CD4-positive, alpha-beta T cell (primary cell): ENCODE results near the gene CIAO2B. TPM values are rescaled to one million over a fixed set of nuclear protein-coding genes. Genes with fewer than 3 reads are reported as not detected.
"Not testable (repeated sequence)": the region's sequence is repeated elsewhere in the genome, so short reads cannot be mapped to it uniquely, and the experiment has no call there.

ENCODE experiments used
- ATAC-seq: fragments of 200-7000 bp; cut with Tn5 transposase; one replicate; pipeline ENCODE4 v1.10.0; 2022; ENCODE audit warnings: mild to moderate bottlenecking; ENCODE audit not compliant: poor library complexity
- CTCF ChIA-PET: fragments of 350-600 bp; sonication (Branson Sonifier 250); formaldehyde crosslinking; loops from one replicate; lab custom pipeline; 2021; ENCODE audit warnings: antibody characterized with exemption, inconsistent platforms; lab: Charles Lee
- POLR2A ChIA-PET: fragments of 350-600 bp; sonication (Branson Sonifier 250); formaldehyde crosslinking; loops from one replicate; lab custom pipeline; 2021; ENCODE audit warnings: antibody characterized with exemption, inconsistent platforms; lab: Charles Lee
- DNase-seq, 14 experiments: peaks; one replicate each; pipeline ENCODE4 v3.0.0-alpha.2; 2013 to 2020; ENCODE audit warnings: mixed read lengths in 2 of 14
- H3K27ac ChIP-seq, 2 donors: one replicate each; pipeline versions ENCODE4 v1.5.1 to v1.7.0; 2013; ENCODE audit warnings: low read length in 2 of 2, low read depth in 1 of 2, mild to moderate bottlenecking in 1 of 2
- H3K27me3 ChIP-seq, 2 experiments: 1 replicate in 1 of 2; 2 replicates in 1 of 2; pipeline versions ENCODE4 v1.6.1 to v1.7.0; 2013; ENCODE audit warnings: low read length in 2 of 2, control low read depth in 1 of 2, mild to moderate bottlenecking in 1 of 2, moderate library complexity in 1 of 2; ENCODE audit not compliant: insufficient read depth in 2 of 2, control insufficient read depth in 1 of 2
- H3K36me3 ChIP-seq: one replicate; pipeline ENCODE4 v1.6.1; 2013; ENCODE audit warnings: low read length, control low read depth; ENCODE audit not compliant: insufficient read depth
- H3K4me1 ChIP-seq: one replicate; pipeline ENCODE4 v1.6.1; 2013; ENCODE audit warnings: low read length, control low read depth; ENCODE audit not compliant: insufficient read depth
- H3K4me3 ChIP-seq: one replicate; pipeline ENCODE4 v1.5.1; 2013; ENCODE audit warnings: mild to moderate bottlenecking, low read length, moderate library complexity
- H3K9me3 ChIP-seq, 2 experiments: 1 replicate in 1 of 2; 2 replicates in 1 of 2; pipeline versions ENCODE4 v1.6.1 to v1.7.0; 2013; ENCODE audit warnings: low read length in 2 of 2, mild to moderate bottlenecking in 2 of 2, control low read depth in 1 of 2, moderate library complexity in 1 of 2; ENCODE audit not compliant: control insufficient read depth in 1 of 2, insufficient read depth in 1 of 2
- H3K27ac Mint-ChIP-seq: one replicate; pipeline ENCODE4 v1.8.0; 2020; ENCODE audit warnings: mixed read lengths
- H3K27me3 Mint-ChIP-seq: one replicate; pipeline ENCODE4 v1.8.0; 2021; ENCODE audit warnings: mixed read lengths
- H3K36me3 Mint-ChIP-seq: one replicate; pipeline ENCODE4 v1.8.0; 2021; ENCODE audit warnings: low read depth, mixed read lengths
- H3K4me1 Mint-ChIP-seq: one replicate; pipeline ENCODE4 v1.8.0; 2021; ENCODE audit warnings: low read depth, mixed read lengths
- H3K4me3 Mint-ChIP-seq: one replicate; pipeline ENCODE4 v1.8.0; 2020; ENCODE audit warnings: mild to moderate bottlenecking, mixed read lengths
- H3K9me3 Mint-ChIP-seq: one replicate; pipeline ENCODE4 v1.8.0; 2020; ENCODE audit warnings: mixed read lengths
- intact Hi-C, 2 experiments: fragments of 100-400 bp; cut with DNase I in 1 of 2; cut with micrococcal nuclease in 1 of 2; formaldehyde crosslinking; loops; one replicate each; pipeline versions ENCODE4 v1.15.1 to v1.9.0; 2023 to 2025; cut with DNase I, micrococcal nuclease
- total RNA-seq, 174 experiments: library from RNA in 2 of 174; stranded (reverse) in 2 of 174; gene quantifications; one replicate each; pipeline ENCODE4 v1.2.3 and lab custom pipeline; 2021 to 2026
- TF ChIP-seq, protein P1 (sequence below): fragments of 200-600 bp; IDR thresholded peaks from one replicate; pipeline ENCODE4 v1.8.0; 2022; ENCODE audit warnings: antibody characterized with exemption, mild to moderate bottlenecking

The CIAO2B gene
- total RNA-seq, 2 experiments from 2014 or later: 58.6 to 70.4 TPM

DNA sequence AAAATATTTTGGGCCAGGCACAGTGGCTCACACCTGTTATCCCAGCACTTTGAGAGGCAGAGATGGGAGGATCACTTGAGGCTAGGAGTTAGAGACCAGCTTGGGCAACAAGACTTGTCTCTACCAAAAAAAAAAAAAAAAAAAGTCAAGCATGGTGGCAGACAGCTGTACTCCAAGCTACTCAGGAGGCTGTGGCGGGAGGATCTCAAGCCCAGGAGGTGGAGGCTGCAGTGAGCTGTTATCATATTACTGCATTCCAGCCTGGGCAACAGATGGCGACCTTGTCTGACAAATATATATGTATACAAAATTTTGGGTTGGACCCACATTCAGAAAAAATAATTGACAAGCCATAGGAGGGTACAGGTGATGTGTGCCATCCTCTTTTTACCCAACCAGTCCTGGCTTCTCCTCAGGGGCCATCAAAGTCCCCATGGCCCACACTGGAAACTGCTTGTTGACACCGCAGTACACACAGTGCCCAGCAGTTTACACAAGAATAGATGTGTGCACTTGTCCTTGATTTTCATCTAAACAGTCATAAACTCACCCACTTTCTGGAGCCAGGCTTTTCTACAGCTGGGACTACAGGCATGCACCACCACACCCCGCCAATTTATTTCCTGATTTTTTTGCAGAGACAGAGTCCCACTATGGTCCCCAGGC is 2.8 kb upstream of the CIAO2B start:
- Histone ChIP-seq H3K4me3 (no peak overlapping the region), H3K27ac (no peak overlapping the region), H3K27me3 (no peaks in the 10 kb centered on the region), H3K9me3 (no peaks in the 10 kb centered on the region), H3K36me3 (peaks cover 47% of the 10 kb centered on the region), H3K4me1 (peaks cover 46% of the 10 kb centered on the region)
- no peaks in the 10 kb centered on the region for H3K27me3 Mint-ChIP-seq
- TF ChIP-seq, protein P1, sequence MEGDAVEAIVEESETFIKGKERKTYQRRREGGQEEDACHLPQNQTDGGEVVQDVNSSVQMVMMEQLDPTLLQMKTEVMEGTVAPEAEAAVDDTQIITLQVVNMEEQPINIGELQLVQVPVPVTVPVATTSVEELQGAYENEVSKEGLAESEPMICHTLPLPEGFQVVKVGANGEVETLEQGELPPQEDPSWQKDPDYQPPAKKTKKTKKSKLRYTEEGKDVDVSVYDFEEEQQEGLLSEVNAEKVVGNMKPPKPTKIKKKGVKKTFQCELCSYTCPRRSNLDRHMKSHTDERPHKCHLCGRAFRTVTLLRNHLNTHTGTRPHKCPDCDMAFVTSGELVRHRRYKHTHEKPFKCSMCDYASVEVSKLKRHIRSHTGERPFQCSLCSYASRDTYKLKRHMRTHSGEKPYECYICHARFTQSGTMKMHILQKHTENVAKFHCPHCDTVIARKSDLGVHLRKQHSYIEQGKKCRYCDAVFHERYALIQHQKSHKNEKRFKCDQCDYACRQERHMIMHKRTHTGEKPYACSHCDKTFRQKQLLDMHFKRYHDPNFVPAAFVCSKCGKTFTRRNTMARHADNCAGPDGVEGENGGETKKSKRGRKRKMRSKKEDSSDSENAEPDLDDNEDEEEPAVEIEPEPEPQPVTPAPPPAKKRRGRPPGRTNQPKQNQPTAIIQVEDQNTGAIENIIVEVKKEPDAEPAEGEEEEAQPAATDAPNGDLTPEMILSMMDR: no peak
- no peaks in the 10 kb centered on the region for H3K9me3 Mint-ChIP-seq
- no peak for DNase-seq
- H3K4me3 Mint-ChIP-seq: peak overlapping the region; percentile 98
- ChIA-PET CTCF (interaction anchor here (1.2 kb wide), 1 partner anchor 17 kb away, joined by 3 read pairs; no protein-coding TSS in a partner anchor), POLR2A (no interaction called here)
- ATAC-seq: no peak
- peak overlapping the region; percentile 97 for H3K27ac Mint-ChIP-seq
- intact Hi-C loops: no loop called here
- H3K4me1 Mint-ChIP-seq: peaks cover 57% of the 10 kb centered on the region
- H3K36me3 Mint-ChIP-seq: peaks cover 83% of the 10 kb centered on the region

DNA sequence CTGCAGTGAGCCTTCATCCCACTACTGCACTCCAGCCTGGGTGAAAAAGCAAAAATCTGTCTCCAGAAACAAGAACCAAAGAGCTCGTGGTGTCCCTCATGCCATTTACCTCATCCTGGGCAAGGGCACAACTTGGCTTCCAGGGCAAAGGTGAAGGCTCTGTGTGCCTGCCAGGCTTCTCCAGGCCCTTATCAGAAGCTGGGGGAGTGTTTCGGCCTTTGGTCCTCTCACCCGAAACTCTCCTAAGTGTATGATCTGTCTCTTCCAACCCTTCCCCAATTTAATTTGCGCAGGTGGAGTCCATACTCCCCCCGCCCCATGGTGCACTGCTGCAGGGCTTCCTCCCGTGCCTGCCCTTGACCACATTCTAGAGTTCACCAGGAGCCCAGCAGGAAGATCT is 2.3 kb upstream of the CIAO2B start:
- Mint-ChIP-seq H3K4me1 (peaks cover 62% of the 10 kb centered on the region), H3K4me3 (peak overlapping the region; percentile 98), H3K27me3 (no peaks in the 10 kb centered on the region), H3K9me3 (no peaks in the 10 kb centered on the region), H3K27ac (peak overlapping the region; percentile 97), H3K36me3 (peaks cover 83% of the 10 kb centered on the region)
- ATAC-seq: no peak
- Histone ChIP-seq H3K27ac (no peak overlapping the region), H3K4me1 (peaks cover 48% of the 10 kb centered on the region), H3K27me3 (no peaks in the 10 kb centered on the region), H3K4me3 (no peak overlapping the region), H3K9me3 (no peaks in the 10 kb centered on the region), H3K36me3 (peaks cover 45% of the 10 kb centered on the region)
- intact Hi-C loops: no loop called here
- TF ChIP-seq, protein P1: no peak
- POLR2A ChIA-PET: no interaction called here
- no peak for DNase-seq
- CTCF ChIA-PET: interaction anchor here (1.2 kb wide), 1 partner anchor 18 kb away, joined by 3 read pairs; no protein-coding TSS in a partner anchor

DNA sequence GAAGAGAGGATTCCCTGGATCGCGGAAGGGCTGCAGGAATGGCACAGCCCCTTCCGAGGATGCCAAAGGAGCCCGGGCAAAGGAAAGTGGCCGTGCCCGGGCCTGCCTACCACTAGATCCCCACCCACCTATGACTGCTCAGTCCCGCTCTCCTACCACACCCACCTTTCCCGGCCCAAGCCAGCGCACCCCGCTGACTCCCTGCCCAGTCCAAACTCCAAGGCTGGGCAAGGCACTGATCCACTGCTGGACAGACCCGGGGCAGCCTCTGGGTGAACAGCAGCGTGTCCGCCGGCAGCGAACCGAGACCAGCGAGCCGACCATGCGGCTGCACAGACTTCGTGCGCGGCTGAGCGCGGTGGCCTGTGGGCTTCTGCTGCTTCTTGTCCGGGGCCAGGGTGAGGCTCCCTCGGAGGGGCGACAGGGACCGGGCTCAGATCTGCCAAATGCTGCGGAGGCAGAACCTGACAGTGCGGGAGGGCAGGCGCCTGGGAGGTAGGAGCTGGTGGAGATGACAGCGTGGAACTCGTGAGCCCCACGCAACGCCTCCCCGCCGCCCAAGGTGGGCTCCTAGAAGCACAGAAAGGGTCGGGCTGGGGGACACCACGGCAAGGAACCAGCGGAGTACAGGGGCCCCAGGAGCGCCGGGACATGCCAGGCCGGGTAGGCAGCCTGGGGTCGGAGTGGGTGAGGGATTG is 1.3 kb upstream of the CIAO2B start, which contains the start of gene CES2:
Gene CES2 (plus strand): TSS at position 203 of the 698 bp plus-strand sequence. CDS start 120 bp downstream, at position 323.
- peak within 1 kb of the TSS; percentile 98 for H3K4me3 Mint-ChIP-seq
- H3K9me3 Mint-ChIP-seq: no peaks in the 10 kb centered on the region
- ChIA-PET CTCF (interaction anchor here (1.2 kb wide), 1 partner anchor 19 kb away, joined by 3 read pairs; no protein-coding TSS in a partner anchor), POLR2A (interaction anchor here (2.4 kb wide), 1 partner anchor 55 kb away, joined by 8 read pairs; the partner anchor contains the start of gene PDP2)
- peak within 1 kb of the TSS; percentile 100 for H3K4me3 ChIP-seq
- ATAC-seq (no peak), DNase-seq (no peak)
- peaks cover 78% of the 10 kb centered on the region for H3K36me3 Mint-ChIP-seq
- no peaks in the 10 kb centered on the region for H3K27me3 Mint-ChIP-seq
- H3K27me3 ChIP-seq: no peaks in the 10 kb centered on the region
- peaks cover 48% of the 10 kb centered on the region for H3K4me1 ChIP-seq
- intact Hi-C loops: no loop called here
- H3K4me1 Mint-ChIP-seq: peaks cover 62% of the 10 kb centered on the region
- H3K9me3 ChIP-seq: no peaks in the 10 kb centered on the region
- H3K27ac ChIP-seq: peak within 1 kb of the TSS; percentile 72 to 78
- H3K27ac Mint-ChIP-seq: peak within 1 kb of the TSS; percentile 97
- peaks cover 38% of the 10 kb centered on the region for H3K36me3 ChIP-seq
- TF ChIP-seq, protein P1: no peak

DNA sequence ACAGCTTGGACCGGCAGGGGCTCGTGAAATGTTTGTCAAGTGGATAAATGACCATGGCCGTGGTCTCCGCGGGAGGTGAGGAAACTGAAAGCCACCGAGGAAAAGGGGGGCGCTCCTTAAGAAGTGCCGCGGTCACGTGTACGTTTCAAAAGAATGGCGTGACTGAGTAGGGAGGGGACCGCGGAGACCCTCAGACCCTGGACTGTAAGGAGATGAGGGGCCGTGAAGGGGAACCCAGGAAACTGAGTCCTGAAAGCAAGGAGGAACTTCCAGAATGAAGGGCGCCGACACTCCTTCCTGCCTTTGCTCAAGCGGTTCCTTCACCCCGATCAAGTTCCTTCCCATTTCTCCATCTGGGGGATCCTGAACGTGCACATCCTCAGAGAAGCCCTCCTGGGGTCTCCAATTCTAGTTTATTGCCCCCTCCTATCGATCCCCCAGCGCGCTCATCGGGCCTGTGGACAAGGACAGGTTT is 674 bp upstream of the CIAO2B start:
- Mint-ChIP-seq H3K27ac (peak overlapping the region; percentile 97), H3K36me3 (peaks cover 75% of the 10 kb centered on the region), H3K4me3 (peak overlapping the region; percentile 98), H3K4me1 (peaks cover 62% of the 10 kb centered on the region)
- H3K4me3 ChIP-seq: peak overlapping the region; percentile 100
- H3K4me1 ChIP-seq: peaks cover 48% of the 10 kb centered on the region
- not testable (repeated sequence) for H3K9me3 Mint-ChIP-seq, H3K9me3 ChIP-seq, H3K27me3 ChIP-seq, ATAC-seq, H3K27me3 Mint-ChIP-seq
- intact Hi-C loops: loop anchor here in 1 of 2 experiments (5.0 kb wide), 3 partner anchors 53 to 257 kb away; partner anchors contain the start of genes DYNC1LI2, E2F4, EXOC3L1 and PDP2
- H3K36me3 ChIP-seq: peaks cover 32% of the 10 kb centered on the region
- ChIA-PET CTCF (interaction anchor here (1.8 kb wide), 1 partner anchor 40 kb away, joined by 4 read pairs; no protein-coding TSS in a partner anchor), POLR2A (interaction anchor here (0.6 to 2.4 kb wide), 3 partner anchors 55 to 292 kb away, joined by 3 to 8 read pairs (median 4); partner anchors contain the start of genes MATCAP1, PDP2 and TMEM208)
- peak in 1 of 14 experiments; percentile 29 for DNase-seq
- peak overlapping the region; percentile 72 to 78 for H3K27ac ChIP-seq
